GM10266 (cell line): Measurements from ENCODE around the gene FTCDNL1.
A peak's percentile ranks its signal among the peaks of the same experiment; 100 is the strongest.

ENCODE experiments used
- DNase-seq: peaks from one replicate; pipeline ENCODE4 v3.0.0; 2012; ENCODE audit errors: extremely low spot score
- TF ChIP-seq, protein P1 (sequence below): IDR thresholded peaks from 2 replicates; pipeline ENCODE4 v1.5.1; 2012; ENCODE audit warnings: mild to moderate bottlenecking, low read depth; ENCODE audit not compliant: control insufficient read depth, insufficient read depth; ENCODE audit errors: missing control alignments

Gene FTCDNL1

GRCh38 chr2:199744260-199744659, 106.7 kb downstream of the FTCDNL1 start:
- DNase-seq, result no peak
- TF ChIP-seq, protein P1, sequence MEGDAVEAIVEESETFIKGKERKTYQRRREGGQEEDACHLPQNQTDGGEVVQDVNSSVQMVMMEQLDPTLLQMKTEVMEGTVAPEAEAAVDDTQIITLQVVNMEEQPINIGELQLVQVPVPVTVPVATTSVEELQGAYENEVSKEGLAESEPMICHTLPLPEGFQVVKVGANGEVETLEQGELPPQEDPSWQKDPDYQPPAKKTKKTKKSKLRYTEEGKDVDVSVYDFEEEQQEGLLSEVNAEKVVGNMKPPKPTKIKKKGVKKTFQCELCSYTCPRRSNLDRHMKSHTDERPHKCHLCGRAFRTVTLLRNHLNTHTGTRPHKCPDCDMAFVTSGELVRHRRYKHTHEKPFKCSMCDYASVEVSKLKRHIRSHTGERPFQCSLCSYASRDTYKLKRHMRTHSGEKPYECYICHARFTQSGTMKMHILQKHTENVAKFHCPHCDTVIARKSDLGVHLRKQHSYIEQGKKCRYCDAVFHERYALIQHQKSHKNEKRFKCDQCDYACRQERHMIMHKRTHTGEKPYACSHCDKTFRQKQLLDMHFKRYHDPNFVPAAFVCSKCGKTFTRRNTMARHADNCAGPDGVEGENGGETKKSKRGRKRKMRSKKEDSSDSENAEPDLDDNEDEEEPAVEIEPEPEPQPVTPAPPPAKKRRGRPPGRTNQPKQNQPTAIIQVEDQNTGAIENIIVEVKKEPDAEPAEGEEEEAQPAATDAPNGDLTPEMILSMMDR, result no peak

DNA sequence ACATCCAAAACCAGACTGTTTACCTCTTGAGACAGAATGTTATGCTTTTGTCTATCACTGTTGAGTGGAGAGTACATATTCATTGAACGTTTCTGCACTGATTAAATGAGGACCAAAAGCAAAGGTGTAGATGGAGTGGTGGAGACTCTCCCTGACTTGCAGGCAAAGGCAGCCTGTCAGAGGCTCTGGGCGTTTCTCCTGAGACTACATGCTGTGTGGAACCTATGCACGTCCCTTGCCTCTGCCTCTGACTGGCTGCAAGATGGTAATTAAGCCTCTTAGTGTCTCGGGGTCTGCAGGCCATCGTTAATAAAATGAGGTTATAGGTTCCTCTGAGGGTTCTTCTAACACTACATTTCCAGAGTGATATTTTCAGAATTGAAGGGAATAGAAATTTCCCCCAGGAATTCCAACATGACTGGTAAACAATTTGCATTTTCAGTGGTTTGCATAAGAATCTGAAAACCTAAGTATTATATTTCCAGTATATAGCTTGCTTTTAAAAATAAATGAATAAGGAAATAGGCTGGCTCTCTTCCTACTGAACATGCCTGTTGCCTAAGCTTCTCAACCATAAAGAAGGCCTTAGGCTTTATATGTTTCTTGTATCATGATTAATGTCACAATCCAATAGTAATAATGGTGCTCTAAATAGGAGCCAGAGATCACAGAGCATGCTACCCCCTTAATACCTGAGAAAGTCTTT, 107.4 kb downstream of the FTCDNL1 start:
- no peak for DNase-seq

GRCh38 chr2:199742884-199743283, 108.1 kb downstream of the FTCDNL1 start:
- DNase-seq, result no peak
- TF ChIP-seq, protein P1, result no peak

More for the DNA sequence above, 107.4 kb downstream of the FTCDNL1 start:
- TF ChIP-seq, protein P1, result no peak

DNA sequence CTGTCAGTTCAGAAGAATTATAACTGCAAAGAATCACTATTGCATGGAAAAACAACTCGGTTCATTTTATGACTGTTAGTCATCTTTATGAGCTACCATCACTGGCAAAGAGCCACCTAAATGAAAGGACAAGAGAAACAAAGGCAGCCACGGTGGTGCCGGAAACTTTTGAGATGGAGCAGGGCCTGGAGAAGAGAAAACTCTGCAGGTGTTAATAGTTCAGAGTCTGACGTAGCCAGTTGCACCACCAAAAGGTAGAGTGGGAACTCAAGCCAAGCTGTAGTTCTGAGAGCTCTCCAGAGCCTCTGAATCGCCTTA, 110.9 kb downstream of the FTCDNL1 start:
- DNase-seq, result no peak
- TF ChIP-seq, protein P1, result no peak

GRCh38 chr2:199739413-199740110, 111.4 kb downstream of the FTCDNL1 start:
- TF ChIP-seq, protein P1, result peak; percentile 88
- DNase-seq, result peak; percentile 45

- TF ChIP-seq, protein P1, result no peak
- DNase-seq, result no peak
These were observed 112.1 kb downstream of the FTCDNL1 start for GRCh38 chr2:199738727-199739412.
